Fibroblast of villous mesenchyme (primary cell): ENCODE results near the gene GOLIM4. TPM values are rescaled to one million over a fixed set of nuclear protein-coding genes. Genes with fewer than 3 reads are reported as not detected.

Experiments used
- DNase-seq: peaks from one replicate; pipeline ENCODE4 v3.0.0-alpha.2; 2010; ENCODE audit warnings: low read depth
- H3K4me3 ChIP-seq: 2 replicates; pipeline ENCODE4 v1.5.1; 2011; ENCODE audit warnings: low read depth, mild to moderate bottlenecking, low read length
- CTCF ChIP-seq: IDR thresholded peaks from 2 replicates; pipeline ENCODE4 v1.5.1; 2012; ENCODE audit warnings: low read depth, mild to moderate bottlenecking, low read length; ENCODE audit not compliant: insufficient read depth
- total RNA-seq: library from RNA; depleted of rRNA; stranded (reverse); fragments of >200 nt; gene quantifications from 2 replicates; pipeline ENCODE4 v1.2.3, GENCODE V29; 2012

The GOLIM4 gene
- total RNA-seq, 1 donor, result 49.2 TPM

DNA sequence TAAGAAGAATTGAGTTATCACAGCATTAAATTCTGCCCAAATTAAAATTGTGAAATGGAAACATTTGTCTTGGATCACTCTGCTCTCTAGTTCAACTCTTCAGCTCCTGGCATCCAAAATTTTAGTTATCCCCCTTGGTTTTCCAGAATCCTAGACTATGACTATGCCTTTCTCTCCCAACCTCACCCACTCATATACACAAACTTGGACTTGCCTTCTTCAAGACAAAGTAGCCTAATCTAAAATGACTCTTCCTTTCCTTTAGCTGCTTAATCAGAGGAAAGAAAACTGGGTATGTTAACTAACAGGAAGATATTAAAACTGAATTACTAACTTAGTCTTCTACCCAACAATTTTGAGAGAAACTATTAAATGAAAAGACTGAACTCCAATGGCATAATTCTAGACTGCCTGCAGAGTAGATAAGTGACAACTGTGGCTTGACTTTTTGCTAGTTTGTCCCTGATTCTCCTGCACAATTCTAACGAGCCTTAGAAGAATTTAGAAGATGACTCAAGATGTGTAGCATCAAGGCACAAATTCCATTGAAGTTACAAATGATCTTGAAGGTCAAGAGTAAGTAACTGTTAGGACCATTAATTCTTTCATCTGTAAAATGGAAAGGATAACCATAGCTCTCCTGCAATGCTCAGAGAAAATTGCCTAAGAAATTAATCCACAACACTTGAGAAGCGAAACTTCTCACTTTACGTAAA lies 5.2 kb upstream of the GOLIM4 start:
- no peak for TF ChIP-seq CTCF
- DNase-seq, result no peak
- H3K4me3 ChIP-seq, result no peak overlapping the region

- no peak for DNase-seq
- H3K4me3 ChIP-seq, result no peak overlapping the region
- TF ChIP-seq CTCF, result no peak
Observed at GRCh38 chr3:168097381-168097780, 1.7 kb upstream of the GOLIM4 start.

GRCh38 chr3:168096210-168096652 lies 507 bp upstream of the GOLIM4 start:
- DNase-seq, result peak; percentile 90
- H3K4me3 ChIP-seq, result peak overlapping the region; percentile 69
- no peak for TF ChIP-seq CTCF

GRCh38 chr3:168094877-168095610 lies 680 bp downstream of the GOLIM4 start:
- TF ChIP-seq CTCF, result peak; percentile 30
- DNase-seq, result peak; percentile 69
- peak overlapping the region; percentile 69 for H3K4me3 ChIP-seq

GRCh38 chr3:168094580-168094876 lies 1.2 kb downstream of the GOLIM4 start:
- DNase-seq, result no peak
- no peak for TF ChIP-seq CTCF
- H3K4me3 ChIP-seq, result peak overlapping the region; percentile 69

DNA sequence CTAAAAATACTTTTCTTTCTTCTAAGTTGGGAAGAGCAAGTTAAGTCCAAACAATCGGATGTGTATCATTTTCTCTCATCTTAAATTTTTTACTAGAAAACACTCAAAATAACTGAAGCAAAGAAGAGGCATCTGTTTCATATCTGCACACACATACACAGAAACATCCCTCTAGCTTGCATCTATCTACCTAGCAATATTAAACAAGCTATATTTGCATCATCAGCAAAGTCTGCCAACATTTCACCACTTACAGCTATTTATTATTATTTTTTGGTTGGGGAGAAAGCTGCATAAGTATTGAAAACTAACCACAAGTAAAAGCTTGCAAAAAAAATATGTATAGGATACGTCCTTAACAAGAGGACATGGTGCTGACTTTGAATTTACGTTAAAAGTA lies 1.9 kb downstream of the GOLIM4 start:
- peak overlapping the region; percentile 69 for H3K4me3 ChIP-seq
- peak; percentile 40 for DNase-seq
- no peak for TF ChIP-seq CTCF
